ENCODE measurements around the gene ALX3. TPM values are rescaled to one million over a fixed set of nuclear protein-coding genes. Genes with fewer than 3 reads are reported as not detected.

ALX3 gene
- total RNA-seq, 3 donors from 2014 or later (not counting 1 experiment from before 2014, with no cell fraction given): not detected

GRCh38 chr1:110048240-110048639 is 22.2 kb downstream of the ALX3 start:
- Mint-ChIP-seq H3K4me1 (peaks cover 0 to 6% of the 10 kb centered on the region in 2 donors), H3K36me3 (peaks cover 18% of the 10 kb centered on the region), H3K27ac (peak overlapping the region in 1 of 2 donors; percentile 1), H3K4me3 (no peak overlapping the region), H3K9me3 (no peaks in the 10 kb centered on the region), H3K27me3 (ENCODE audit: low read depth in 2 of 2) (no peaks in the 10 kb centered on the region)
- Histone ChIP-seq H3K36me3 (ENCODE audit: control insufficient read depth, insufficient read depth, low read length) (peaks cover 87% of the 10 kb centered on the region), H3K4me1 (ENCODE audit: control insufficient read depth, insufficient read depth, low read length) (no peaks in the 10 kb centered on the region), H3K27ac (ENCODE audit: low read length) (no peak overlapping the region), H3K4me3 (ENCODE audit: low read length) (no peak overlapping the region), H3K9me3 (ENCODE audit: control insufficient read depth, insufficient read depth, low read length) (no peaks in the 10 kb centered on the region), H3K27me3 (ENCODE audit: control insufficient read depth, insufficient read depth, low read length) (no peaks in the 10 kb centered on the region)
- intact Hi-C loops (cut with micrococcal nuclease): no loop called here
- no peak for DNase-seq
- no peak for TF ChIP-seq CTCF (IDR thresholded peaks at IDR 0.05)
- WGBS (ENCODE audit: insufficient coverage): over 99% methylated on average over 5 of the region's 5 CpGs
- no peak for ATAC-seq

GRCh38 chr1:110047463-110047862 is 23.0 kb downstream of the ALX3 start:
- no peaks in the 10 kb centered on the region for H3K27me3 Mint-ChIP-seq (ENCODE audit: low read depth in 2 of 2)
- Histone ChIP-seq H3K4me1 (ENCODE audit: control insufficient read depth, insufficient read depth, low read length) (no peaks in the 10 kb centered on the region), H3K4me3 (ENCODE audit: low read length) (no peak overlapping the region), H3K9me3 (ENCODE audit: control insufficient read depth, insufficient read depth, low read length) (no peaks in the 10 kb centered on the region), H3K27ac (ENCODE audit: low read length) (no peak overlapping the region), H3K36me3 (ENCODE audit: control insufficient read depth, insufficient read depth, low read length) (peaks cover 89% of the 10 kb centered on the region), H3K27me3 (ENCODE audit: control insufficient read depth, insufficient read depth, low read length) (no peaks in the 10 kb centered on the region)
- TF ChIP-seq CTCF (IDR thresholded peaks at IDR 0.05): no peak
- H3K4me3 Mint-ChIP-seq: no peak overlapping the region
- H3K27ac Mint-ChIP-seq: no peak overlapping the region
- H3K9me3 Mint-ChIP-seq: no peaks in the 10 kb centered on the region
- DNase-seq (no peak), ATAC-seq (no peak)
- peaks cover 11% of the 10 kb centered on the region for H3K36me3 Mint-ChIP-seq
- 96% methylated on average over 3 of the region's 3 CpGs for WGBS (ENCODE audit: insufficient coverage)
- intact Hi-C loops (cut with micrococcal nuclease): no loop called here
- peaks cover 0 to 6% of the 10 kb centered on the region in 2 donors for H3K4me1 Mint-ChIP-seq

GRCh38 chr1:110043016-110043415 is 27.5 kb downstream of the ALX3 start:
- H3K36me3 Mint-ChIP-seq: peaks cover 2% of the 10 kb centered on the region
- Histone ChIP-seq H3K27ac (ENCODE audit: low read length) (no peak overlapping the region), H3K36me3 (ENCODE audit: control insufficient read depth, insufficient read depth, low read length) (peaks cover 92% of the 10 kb centered on the region), H3K4me1 (ENCODE audit: control insufficient read depth, insufficient read depth, low read length) (no peaks in the 10 kb centered on the region), H3K27me3 (ENCODE audit: control insufficient read depth, insufficient read depth, low read length) (no peaks in the 10 kb centered on the region), H3K4me3 (ENCODE audit: low read length) (no peak overlapping the region), H3K9me3 (ENCODE audit: control insufficient read depth, insufficient read depth, low read length) (no peaks in the 10 kb centered on the region)
- H3K9me3 Mint-ChIP-seq: no peaks in the 10 kb centered on the region
- no peaks in the 10 kb centered on the region for H3K4me1 Mint-ChIP-seq
- intact Hi-C loops (cut with micrococcal nuclease): no loop called here
- H3K27me3 Mint-ChIP-seq (ENCODE audit: low read depth in 2 of 2): no peaks in the 10 kb centered on the region
- 97% methylated on average over 10 of the region's 10 CpGs for WGBS (ENCODE audit: insufficient coverage)
- TF ChIP-seq CTCF (IDR thresholded peaks at IDR 0.05): no peak
- no peak overlapping the region for H3K4me3 Mint-ChIP-seq
- ATAC-seq (no peak), DNase-seq (no peak)
- no peak overlapping the region for H3K27ac Mint-ChIP-seq

GRCh38 chr1:110040548-110040947 is 29.9 kb downstream of the ALX3 start:
- no peak overlapping the region for H3K4me3 Mint-ChIP-seq
- no peaks in the 10 kb centered on the region for H3K9me3 Mint-ChIP-seq
- no peak for TF ChIP-seq CTCF (IDR thresholded peaks at IDR 0.05)
- Histone ChIP-seq H3K27ac (ENCODE audit: low read length) (no peak overlapping the region), H3K9me3 (ENCODE audit: control insufficient read depth, insufficient read depth, low read length) (no peaks in the 10 kb centered on the region), H3K36me3 (ENCODE audit: control insufficient read depth, insufficient read depth, low read length) (peaks cover 74% of the 10 kb centered on the region), H3K27me3 (ENCODE audit: control insufficient read depth, insufficient read depth, low read length) (no peaks in the 10 kb centered on the region), H3K4me3 (ENCODE audit: low read length) (no peak overlapping the region), H3K4me1 (ENCODE audit: control insufficient read depth, insufficient read depth, low read length) (peaks cover under 1% of the 10 kb centered on the region)
- 87% methylated on average over 4 of the region's 4 CpGs for WGBS (ENCODE audit: insufficient coverage)
- H3K36me3 Mint-ChIP-seq: no peaks in the 10 kb centered on the region
- ATAC-seq: no peak
- DNase-seq: no peak
- no peaks in the 10 kb centered on the region for H3K27me3 Mint-ChIP-seq (ENCODE audit: low read depth in 2 of 2)
- intact Hi-C loops (cut with micrococcal nuclease): no loop called here
- H3K27ac Mint-ChIP-seq: no peak overlapping the region
- H3K4me1 Mint-ChIP-seq: peaks cover 3 to 5% of the 10 kb centered on the region in 2 donors

All from natural killer cell (primary cell).